WTC11 (cell line): ENCODE data around the gene NLRC5. TPM values are rescaled to one million over a fixed set of nuclear protein-coding genes. Genes with fewer than 3 reads are reported as not detected.
A peak's percentile ranks its signal among the peaks of the same experiment; 100 is the strongest.

Experiments used
- ATAC-seq: fragments of 200-7000 bp; cut with Tn5 transposase; 2 replicates; pipeline ENCODE4 v1.10.0; 2021; ENCODE audit warnings: mild to moderate bottlenecking, moderate library complexity
- CTCF ChIA-PET: fragments of 300-600 bp; sonication (Branson Sonifier 250); formaldehyde crosslinking; loops from one replicate; lab custom pipeline; 2021; ENCODE audit warnings: antibody characterized with exemption; lab: Charles Lee
- POLR2A ChIA-PET: fragments of 350-600 bp; sonication (Branson Sonifier 250); formaldehyde crosslinking; loops from one replicate; lab custom pipeline; 2021; ENCODE audit warnings: antibody characterized with exemption; lab: Charles Lee
- DNase-seq: peaks from one replicate; pipeline ENCODE4 v3.0.0; 2021; ENCODE audit warnings: low spot score
- H3K27ac Mint-ChIP-seq: 2 replicates; pipeline ENCODE4 v1.8.0; 2021; ENCODE audit warnings: mixed read lengths
- H3K27me3 Mint-ChIP-seq: 2 replicates; pipeline ENCODE4 v1.8.0; 2021; ENCODE audit warnings: low read depth, mild to moderate bottlenecking, moderate library complexity, mixed read lengths
- H3K36me3 Mint-ChIP-seq: 2 replicates; pipeline ENCODE4 v1.8.0; 2021; ENCODE audit warnings: mixed read lengths
- H3K4me1 Mint-ChIP-seq: 2 replicates; pipeline ENCODE4 v1.8.0; 2022; ENCODE audit warnings: mixed read lengths
- H3K4me3 Mint-ChIP-seq: 2 replicates; pipeline ENCODE4 v1.8.0; 2021; ENCODE audit warnings: mild to moderate bottlenecking, moderate library complexity, mixed read lengths
- H3K9me3 Mint-ChIP-seq: 2 replicates; pipeline ENCODE4 v1.8.0; 2021; ENCODE audit warnings: mixed read lengths
- E2F4 ChIP-seq: sonication (generic); formaldehyde crosslinking; IDR thresholded peaks from 2 replicates; pipeline ENCODE4 v1.8.1; 2022; ENCODE audit warnings: low read depth, mild to moderate bottlenecking, moderate library complexity, missing genetic modification reagents, borderline replicate concordance
- ELF4 ChIP-seq: sonication (generic); formaldehyde crosslinking; IDR thresholded peaks from 2 replicates; pipeline ENCODE4 v1.8.1; 2022; ENCODE audit warnings: low read depth, mild to moderate bottlenecking, moderate library complexity, missing genetic modification reagents
- FOXJ3 ChIP-seq: sonication (generic); formaldehyde crosslinking; IDR thresholded peaks from 2 replicates; pipeline ENCODE4 v1.9.0; 2021; ENCODE audit warnings: missing genetic modification reagents, mild to moderate bottlenecking, borderline replicate concordance
- FOXP4 ChIP-seq: sonication (generic); formaldehyde crosslinking; IDR thresholded peaks from 2 replicates; pipeline ENCODE4 v1.8.0; 2022; ENCODE audit warnings: mild to moderate bottlenecking, missing genetic modification reagents
- GABPB1 ChIP-seq: sonication (generic); formaldehyde crosslinking; IDR thresholded peaks from 2 replicates; pipeline ENCODE4 v1.8.1; 2023; ENCODE audit warnings: mild to moderate bottlenecking, missing genetic modification reagents
- MLX ChIP-seq: sonication (generic); formaldehyde crosslinking; IDR thresholded peaks from 2 replicates; pipeline ENCODE4 v1.8.1; 2023; ENCODE audit warnings: mild to moderate bottlenecking, missing genetic modification reagents, moderate library complexity
- USF1 ChIP-seq: sonication (generic); formaldehyde crosslinking; IDR thresholded peaks from 2 replicates; pipeline ENCODE4 v1.8.0; 2022; ENCODE audit warnings: mild to moderate bottlenecking, missing genetic modification reagents
- USF2 ChIP-seq: sonication (generic); formaldehyde crosslinking; IDR thresholded peaks from 2 replicates; pipeline ENCODE4 v1.8.1; 2023; ENCODE audit warnings: mild to moderate bottlenecking, missing genetic modification reagents, moderate library complexity
- ZNF121 ChIP-seq: sonication (generic); formaldehyde crosslinking; IDR thresholded peaks from 2 replicates; pipeline ENCODE4 v1.8.0; 2023; ENCODE audit warnings: missing genetic modification reagents
- ZNF532 ChIP-seq: fragments of 250-450 bp; sonication (Bioruptor Pico); IDR thresholded peaks from 2 replicates; pipeline ENCODE4 v1.9.0; 2021; ENCODE audit warnings: mild to moderate bottlenecking, borderline replicate concordance
- total RNA-seq: library from RNA; stranded (reverse); gene quantifications from 3 replicates; pipeline ENCODE4 v1.2.3, GENCODE V29; 2021

Gene NLRC5
- total RNA-seq, 1 experiment from 2014 or later, result 2.8 TPM

- no peak overlapping the region for H3K27ac Mint-ChIP-seq
- DNase-seq, result no peak
- ATAC-seq, result no peak
- ChIA-PET POLR2A (no interaction called here), CTCF (interaction anchor here (1.0 to 4.3 kb wide), 23 partner anchors 9 to 372 kb away, joined by 3 to 71 read pairs (median 5); partner anchors contain the start of genes CPNE2, NLRC5 and PSME3IP1)
- peaks cover 6% of the 10 kb centered on the region for H3K9me3 Mint-ChIP-seq
- H3K4me3 Mint-ChIP-seq, result no peak overlapping the region
- peaks cover 18% of the 10 kb centered on the region for H3K4me1 Mint-ChIP-seq
- TF ChIP-seq ZNF121 (CRISPR knock-in tag), result peak; percentile 61; the same call in 1 of the 2 replicates
- no peak for TF ChIP-seq E2F4
- no peaks in the 10 kb centered on the region; the same call in 1 of the 2 replicates for H3K36me3 Mint-ChIP-seq
- H3K27me3 Mint-ChIP-seq, result no peaks in the 10 kb centered on the region
Observed at GRCh38 chr16:57044931-57045693, 55.8 kb downstream of the NLRC5 start.

- no peak overlapping the region for H3K27ac Mint-ChIP-seq
- TF ChIP-seq ELF4 (CRISPR knock-in tag), result no peak
- peak; percentile 25; the same call in 1 of the 2 replicates for TF ChIP-seq GABPB1 (CRISPR knock-in tag)
- 0 out of 2 replicates have a peak, but pooled peaks have one; percentile 23 for TF ChIP-seq FOXP4
- peak; percentile 48; the same call in 1 of the 2 replicates for TF ChIP-seq USF2 (CRISPR knock-in tag)
- 0 out of 2 replicates have a peak, but pooled peaks have one; percentile 20 for TF ChIP-seq USF1
- no peaks in the 10 kb centered on the region for H3K36me3 Mint-ChIP-seq
- H3K4me3 Mint-ChIP-seq, result peak overlapping the region; percentile 14; the same call in 1 of the 2 replicates
- no peaks in the 10 kb centered on the region for H3K27me3 Mint-ChIP-seq
- ATAC-seq (peak; percentile 94), DNase-seq (peak; percentile 71)
- ChIA-PET POLR2A (no interaction called here), CTCF (interaction anchor here (0.6 to 4.3 kb wide), 29 partner anchors 8 to 371 kb away, joined by 3 to 71 read pairs (median 5); partner anchors contain the start of genes CPNE2, NLRC5 and PSME3IP1)
- H3K4me1 Mint-ChIP-seq, result peaks cover 20% of the 10 kb centered on the region
- H3K9me3 Mint-ChIP-seq, result peaks cover 6% of the 10 kb centered on the region
Observed at GRCh38 chr16:57045694-57046381, 56.5 kb downstream of the NLRC5 start.

GRCh38 chr16:57048095-57048494 is 58.7 kb downstream of the NLRC5 start:
- Mint-ChIP-seq H3K27me3 (no peaks in the 10 kb centered on the region), H3K4me1 (peaks cover 17% of the 10 kb centered on the region), H3K4me3 (no peak overlapping the region), H3K9me3 (no peaks in the 10 kb centered on the region), H3K36me3 (no peaks in the 10 kb centered on the region), H3K27ac (no peak overlapping the region)
- POLR2A ChIA-PET, result no interaction called here
- CTCF ChIA-PET, result interaction anchor here (4.3 kb wide), 1 partner anchor 83 kb away, joined by 71 read pairs; no protein-coding TSS in a partner anchor
- DNase-seq, result no peak
- TF ChIP-seq MLX, result no peak
- no peak for TF ChIP-seq FOXJ3
- no peak for TF ChIP-seq ZNF532
- no peak for ATAC-seq
